HepG2 (cell line): Measurements from ENCODE around the gene MASP2. TPM values are rescaled to one million over a fixed set of nuclear protein-coding genes. Genes with fewer than 3 reads are reported as not detected.

ENCODE experiments used
- ATAC-seq: fragments of 200-7000 bp; cut with Tn5 transposase; 3 replicates; pipeline ENCODE4 v1.9.1; 2020; ENCODE audit warnings: mild to moderate bottlenecking, moderate library complexity
- BruUV-seq: library from RNA; stranded (reverse); fragments of 400-500 nt; replicated peaks from 2 replicates; lab custom pipeline; 2021; lab: Mats Ljungman, UMichigan
- CTCF ChIA-PET: fragments of 300-600 bp; formaldehyde crosslinking; extraction: SDS; loops from one replicate; lab custom pipeline; 2021; ENCODE audit warnings: low total read pairs, inconsistent platforms, low intra/inter-chr PET ratio; lab: Yijun Ruan, JAX
- POLR2A ChIA-PET: fragments of 350-600 bp; sonication (Branson Sonifier 250); formaldehyde crosslinking; loops from one replicate; lab custom pipeline; 2020; ENCODE audit warnings: antibody characterized with exemption, inconsistent platforms; lab: Yijun Ruan, JAX
- DNase-seq: peaks from one replicate; pipeline ENCODE4 v3.0.0-alpha.2; 2015; ENCODE audit warnings: low spot score
- FAIRE-seq: peaks from 3 replicates; lab custom pipeline; 2011; peaks lifted over from hg19 to GRCh38; lab: Jason Lieb, UNC
- H2AFZ ChIP-seq: one replicate; pipeline ENCODE4 v1.6.1; 2011; ENCODE audit warnings: low read length, inconsistent platforms
- H3K27ac ChIP-seq: fragments of 300-600 bp; 3 replicates; pipeline ENCODE4 v1.8.0; 2011; ENCODE audit warnings: mixed run types, mild to moderate bottlenecking, mixed read lengths, low read length, inconsistent platforms; ENCODE audit not compliant: insufficient read depth; ENCODE audit errors: extremely low read length
- H3K27me3 ChIP-seq, 2 experiments: fragments of 200-600 bp in 1 of 2; 2 replicates in 1 of 2; 3 replicates in 1 of 2; pipeline versions ENCODE4 v1.6.0 to v1.8.0; 2011; ENCODE audit warnings: low read length in 2 of 2, mild to moderate bottlenecking in 2 of 2, moderate library complexity in 2 of 2, inconsistent platforms in 1 of 2; ENCODE audit not compliant: insufficient read depth in 2 of 2, control insufficient read depth in 1 of 2
- H3K36me3 ChIP-seq, 2 experiments: fragments of 200-600 bp in 1 of 2; replicated peaks in 1 of 2; 2 replicates in 1 of 2; 3 replicates in 1 of 2; pipeline versions ENCODE4 v1.5.1 to v1.8.0; 2011; ENCODE audit warnings: low read length in 2 of 2, inconsistent platforms in 1 of 2; ENCODE audit not compliant: insufficient read depth in 2 of 2, control insufficient read depth in 1 of 2
- H3K4me1 ChIP-seq: 2 replicates; pipeline ENCODE4 v1.5.1; 2012; ENCODE audit warnings: low read length, inconsistent platforms; ENCODE audit not compliant: insufficient read depth
- H3K4me2 ChIP-seq: 2 replicates; pipeline ENCODE4 v1.6.0; 2011; ENCODE audit warnings: low read depth, low read length, inconsistent platforms
- H3K4me3 ChIP-seq, 3 experiments: fragments of 200-600 bp in 1 of 3; sonication (generic), shearing (Covaris generic) in 1 of 3; replicated peaks in 1 of 3; 2 replicates each; pipeline ENCODE4 v1.5.1; 2011 to 2016; ENCODE audit warnings: low read length in 3 of 3, inconsistent platforms in 2 of 3, low read depth in 2 of 3, mild to moderate bottlenecking in 2 of 3, control low read depth in 1 of 3, mixed read lengths in 1 of 3; ENCODE audit not compliant: insufficient read depth in 1 of 3
- H3K79me2 ChIP-seq: one replicate; pipeline ENCODE4 v1.6.1; 2011; ENCODE audit warnings: low read length, inconsistent platforms; ENCODE audit not compliant: insufficient read depth
- H3K9ac ChIP-seq: 2 replicates; pipeline ENCODE4 v1.6.0; 2011; ENCODE audit warnings: mild to moderate bottlenecking, low read depth, low read length, inconsistent platforms; ENCODE audit not compliant: insufficient read depth
- H3K9me3 ChIP-seq: 2 replicates; pipeline ENCODE4 v1.5.1; 2012; ENCODE audit warnings: mild to moderate bottlenecking, low read length
- H4K20me1 ChIP-seq: 2 replicates; pipeline ENCODE4 v1.6.0; 2011; ENCODE audit warnings: inconsistent platforms, mild to moderate bottlenecking, low read length, moderate library complexity; ENCODE audit not compliant: insufficient read depth
- AGO2 ChIP-seq: fragments of 200-400 bp; formaldehyde crosslinking; optimal IDR thresholded peaks from 2 replicates; pipeline ENCODE3; 2017; ENCODE audit warnings: mild to moderate bottlenecking, low read depth, low read length, moderate library complexity
- EP300 ChIP-seq, 3 experiments: sonication (generic) in 1 of 3; formaldehyde crosslinking in 1 of 3; IDR thresholded peaks; 2 replicates each; pipeline versions ENCODE4 v1.5.1 to v1.6.1; 2011 to 2020; ENCODE audit warnings: low read depth in 2 of 3, low read length in 2 of 3, borderline replicate concordance in 1 of 3, improper control_type of control experiment in 1 of 3, mild to moderate bottlenecking in 1 of 3, missing genetic modification reagents in 1 of 3, moderate library complexity in 1 of 3
- MEF2D ChIP-seq: sonication (generic); formaldehyde crosslinking; IDR thresholded peaks from 2 replicates; pipeline ENCODE4 v1.5.1; 2020; ENCODE audit warnings: mild to moderate bottlenecking, missing genetic modification reagents
- ZBTB3 ChIP-seq: sonication (generic); formaldehyde crosslinking; IDR thresholded peaks from 2 replicates; pipeline ENCODE4 v1.4.0; 2020; ENCODE audit warnings: low read depth, mild to moderate bottlenecking, moderate library complexity, missing genetic modification reagents, borderline replicate concordance
- ZNF556 ChIP-seq: sonication (generic); formaldehyde crosslinking; IDR thresholded peaks from 2 replicates; pipeline ENCODE4 v1.4.0; 2020; ENCODE audit warnings: mild to moderate bottlenecking, missing genetic modification reagents, borderline replicate concordance
- WGBS: methylation state at CpG from one replicate; pipeline ENCODE4 v1.1.6; 2017; ENCODE audit warnings: low lambda C conversion rate; 5-methylcytosine and 5-hydroxymethylcytosine counted together
- in situ Hi-C: cut with HindIII; loops from 2 replicates; pipeline ENCODE4 v1.10.0; 2017; ENCODE audit warnings: low pct_unique_long_range_greater_than_20kb; ENCODE audit not compliant: extremely low pct_ligation_motif_present
- intact Hi-C: fragments of 100-400 bp; cut with micrococcal nuclease; formaldehyde crosslinking; loops from one replicate; pipeline ENCODE4 v1.10.0; 2022; ENCODE audit not compliant: unreplicated experiment
- polyA plus RNA-seq, 8 experiments: library from polyadenylated mRNA; depleted of rRNA in 3 of 8; stranded (reverse) in 7 of 8; unstranded in 1 of 8; fragments of >200 nt; fragmentation: Illumina TruSeq in 4 of 8; extraction: Trizol in 4 of 8; gene quantifications; 2 replicates each; pipeline versions ENCODE4 v1.2.1 to v1.2.3, GENCODE V29; 2011 to 2016; ENCODE audit warnings: low read depth in 4 of 8, missing spikeins in 1 of 8, mixed read lengths in 1 of 8; ENCODE audit not compliant: insufficient read depth in 1 of 8
- total RNA-seq, 5 experiments: library from RNA; depleted of rRNA; stranded (reverse); fragments of >200 nt; fragmentation: Illumina TruSeq; extraction: Trizol; gene quantifications; 2 replicates each; pipeline ENCODE4 v1.2.3, GENCODE V29; 2016; ENCODE audit warnings: low read depth in 1 of 5
- TF ChIP-seq, protein P1 (sequence below): sonication (generic); formaldehyde crosslinking; IDR thresholded peaks from 2 replicates; pipeline ENCODE4 v1.4.0; 2020; ENCODE audit warnings: missing genetic modification reagents
- TF ChIP-seq, protein P2 (sequence below): sonication (generic); formaldehyde crosslinking; IDR thresholded peaks from 2 replicates; pipeline ENCODE4 v1.5.0; 2020; ENCODE audit warnings: mild to moderate bottlenecking, missing genetic modification reagents

The MASP2 gene
- total and polyA plus RNA-seq, 2 of the 13 experiments (the other 11 are each of a cell fraction or from before 2014, with no cell fraction given): 7.1 to 11.8 TPM

DNA sequence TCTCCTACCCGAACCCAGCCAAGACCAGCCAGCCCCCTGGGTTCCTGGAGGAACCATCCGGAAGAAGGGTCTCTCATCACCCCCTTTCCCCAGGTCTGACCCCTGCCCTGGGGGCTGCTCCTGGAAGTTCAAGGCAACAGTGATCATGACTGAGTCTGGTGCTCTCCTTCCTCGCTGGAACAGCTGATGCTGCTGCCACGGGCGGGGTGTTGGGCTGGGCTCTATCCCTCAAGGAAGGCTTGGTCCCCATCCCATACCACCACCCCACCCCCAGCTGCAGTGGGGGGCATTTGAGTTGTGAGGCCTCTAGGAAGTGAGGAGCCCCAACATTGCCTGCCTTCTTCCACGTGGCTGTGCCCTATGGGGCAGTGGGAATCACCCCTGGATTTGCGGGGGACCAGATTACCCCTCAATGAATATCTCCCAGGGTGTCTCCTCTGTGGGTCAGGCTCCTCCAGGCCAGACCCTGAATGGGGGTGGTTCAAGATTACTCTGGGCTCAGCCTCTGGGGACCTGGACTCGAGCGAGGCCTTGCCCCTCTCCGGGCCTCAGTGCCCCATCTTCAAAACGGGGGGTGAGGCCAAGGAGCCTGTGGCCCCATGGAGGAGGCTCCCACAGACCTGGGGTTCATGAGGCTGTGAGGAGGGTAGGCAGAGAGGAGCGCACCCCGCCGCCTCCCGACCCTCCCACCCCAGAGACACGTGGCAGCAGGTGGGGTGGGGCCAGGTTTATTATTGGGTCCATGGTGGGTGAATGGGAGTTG is 2.8 kb downstream of the MASP2 start:
- BruUV-seq: no TSS peak
- Histone ChIP-seq H3K27ac (no peak overlapping the region), H3K4me2 (no peak overlapping the region), H3K9ac (no peak overlapping the region), H3K4me3 (no peak overlapping the region), H3K9me3 (no peaks in the 10 kb centered on the region), H3K36me3 (no peaks in the 10 kb centered on the region), H3K27me3 (no peaks in the 10 kb centered on the region), H3K4me1 (peaks cover 28% of the 10 kb centered on the region), H3K79me2 (no peaks in the 10 kb centered on the region), H2AFZ (no peak overlapping the region), H4K20me1 (no peaks in the 10 kb centered on the region)
- in situ Hi-C loops: loop anchor here (25.0 kb wide), 1 partner anchor 593 kb away; no protein-coding TSS in a partner anchor
- DNase-seq: no peak
- WGBS: 61% methylated on average over 5 of the region's 16 CpGs
- POLR2A ChIA-PET: interaction anchor here (0.6 to 3.0 kb wide), 3 partner anchors 8 to 247 kb away, joined by 3 to 13 read pairs (median 3); partner anchors contain the start of gene TARDBP
- no peak for TF ChIP-seq ZNF556 (CRISPR knock-in tag)
- TF ChIP-seq AGO2: peak; percentile 71
- TF ChIP-seq, protein P1, sequence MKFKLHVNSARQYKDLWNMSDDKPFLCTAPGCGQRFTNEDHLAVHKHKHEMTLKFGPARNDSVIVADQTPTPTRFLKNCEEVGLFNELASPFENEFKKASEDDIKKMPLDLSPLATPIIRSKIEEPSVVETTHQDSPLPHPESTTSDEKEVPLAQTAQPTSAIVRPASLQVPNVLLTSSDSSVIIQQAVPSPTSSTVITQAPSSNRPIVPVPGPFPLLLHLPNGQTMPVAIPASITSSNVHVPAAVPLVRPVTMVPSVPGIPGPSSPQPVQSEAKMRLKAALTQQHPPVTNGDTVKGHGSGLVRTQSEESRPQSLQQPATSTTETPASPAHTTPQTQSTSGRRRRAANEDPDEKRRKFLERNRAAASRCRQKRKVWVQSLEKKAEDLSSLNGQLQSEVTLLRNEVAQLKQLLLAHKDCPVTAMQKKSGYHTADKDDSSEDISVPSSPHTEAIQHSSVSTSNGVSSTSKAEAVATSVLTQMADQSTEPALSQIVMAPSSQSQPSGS (CRISPR knock-in tag): no peak
- no peak for TF ChIP-seq EP300 (IDR thresholded peaks at IDR 0.05; ENCODE audit: low read depth in 2 of 2, low read length in 2 of 2)
- no peak for TF ChIP-seq EP300 (CRISPR knock-in tag; IDR thresholded peaks at IDR 0.05; ENCODE audit: borderline replicate concordance)
- no peak for TF ChIP-seq ZBTB3 (CRISPR knock-in tag)
- TF ChIP-seq, protein P2, sequence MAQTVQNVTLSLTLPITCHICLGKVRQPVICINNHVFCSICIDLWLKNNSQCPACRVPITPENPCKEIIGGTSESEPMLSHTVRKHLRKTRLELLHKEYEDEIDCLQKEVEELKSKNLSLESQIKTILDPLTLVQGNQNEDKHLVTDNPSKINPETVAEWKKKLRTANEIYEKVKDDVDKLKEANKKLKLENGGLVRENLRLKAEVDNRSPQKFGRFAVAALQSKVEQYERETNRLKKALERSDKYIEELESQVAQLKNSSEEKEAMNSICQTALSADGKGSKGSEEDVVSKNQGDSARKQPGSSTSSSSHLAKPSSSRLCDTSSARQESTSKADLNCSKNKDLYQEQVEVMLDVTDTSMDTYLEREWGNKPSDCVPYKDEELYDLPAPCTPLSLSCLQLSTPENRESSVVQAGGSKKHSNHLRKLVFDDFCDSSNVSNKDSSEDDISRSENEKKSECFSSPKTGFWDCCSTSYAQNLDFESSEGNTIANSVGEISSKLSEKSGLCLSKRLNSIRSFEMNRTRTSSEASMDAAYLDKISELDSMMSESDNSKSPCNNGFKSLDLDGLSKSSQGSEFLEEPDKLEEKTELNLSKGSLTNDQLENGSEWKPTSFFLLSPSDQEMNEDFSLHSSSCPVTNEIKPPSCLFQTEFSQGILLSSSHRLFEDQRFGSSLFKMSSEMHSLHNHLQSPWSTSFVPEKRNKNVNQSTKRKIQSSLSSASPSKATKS (CRISPR knock-in tag): no peak
- no peak for TF ChIP-seq MEF2D (CRISPR knock-in tag)
- FAIRE-seq: no peak
- CTCF ChIA-PET: no interaction called here
- intact Hi-C loops: no loop called here
- ATAC-seq: no peak
